Fibroblast of lung (primary cell): ENCODE results near the gene BCAS3. TPM values are rescaled to one million over a fixed set of nuclear protein-coding genes. Genes with fewer than 3 reads are reported as not detected.

ENCODE experiments used
- DNase-seq, 2 donors: peaks; one replicate each; pipeline versions ENCODE4 v3.0.0 to v3.0.0-alpha.2; 2010; ENCODE audit warnings: low read depth in 2 of 2
- H2AFZ ChIP-seq: 2 replicates; pipeline ENCODE4 v1.5.1; 2012; ENCODE audit warnings: low read length, control low read depth, inconsistent platforms
- H3K27ac ChIP-seq: 2 replicates; pipeline ENCODE4 v1.5.1; 2011; ENCODE audit warnings: low read length, control low read depth; ENCODE audit not compliant: insufficient read depth
- H3K27me3 ChIP-seq: 2 replicates; pipeline ENCODE4 v1.5.1; 2011; ENCODE audit warnings: mild to moderate bottlenecking, low read length; ENCODE audit not compliant: control insufficient read depth, insufficient read depth
- H3K36me3 ChIP-seq: 2 replicates; pipeline ENCODE4 v1.5.1; 2011; ENCODE audit warnings: low read length; ENCODE audit not compliant: control insufficient read depth, insufficient read depth
- H3K4me1 ChIP-seq: 2 replicates; pipeline ENCODE4 v1.5.1; 2011; ENCODE audit warnings: low read length; ENCODE audit not compliant: control insufficient read depth, insufficient read depth; ENCODE audit errors: extremely low read depth
- H3K4me2 ChIP-seq: 2 replicates; pipeline ENCODE4 v1.5.1; 2011; ENCODE audit warnings: low read length, control low read depth; ENCODE audit not compliant: insufficient read depth; ENCODE audit errors: extremely low read depth
- H3K4me3 ChIP-seq, 4 experiments: fragments of 200-600 bp in 1 of 4; sonication (generic) in 1 of 4; replicated peaks in 1 of 4; 2 replicates each; pipeline ENCODE4 v1.5.1; 2011 to 2016; ENCODE audit warnings: low read length in 4 of 4, low read depth in 3 of 4, mild to moderate bottlenecking in 3 of 4, control low read depth in 2 of 4, inconsistent platforms in 1 of 4, mixed read lengths in 1 of 4; ENCODE audit not compliant: insufficient read depth in 1 of 4; ENCODE audit errors: control extremely low read depth in 1 of 4
- H3K79me2 ChIP-seq: 2 replicates; pipeline ENCODE4 v1.5.1; 2012; ENCODE audit warnings: mild to moderate bottlenecking, low read length, inconsistent platforms; ENCODE audit not compliant: control insufficient read depth, insufficient read depth
- H3K9ac ChIP-seq: 2 replicates; pipeline ENCODE4 v1.5.1; 2011; ENCODE audit warnings: mild to moderate bottlenecking, low read length, control low read depth; ENCODE audit not compliant: insufficient read depth
- H3K9me3 ChIP-seq: 2 replicates; pipeline ENCODE4 v1.5.1; 2012; ENCODE audit warnings: low read depth, low read length; ENCODE audit not compliant: control insufficient read depth, insufficient read depth
- H4K20me1 ChIP-seq: 2 replicates; pipeline ENCODE4 v1.5.1; 2011; ENCODE audit warnings: low read length; ENCODE audit not compliant: control insufficient read depth, insufficient read depth; ENCODE audit errors: extremely low read depth
- CTCF ChIP-seq, 2 donors: IDR thresholded peaks in 1 of 2; conservative IDR thresholded peaks in 1 of 2; 1 replicate in 1 of 2; 2 replicates in 1 of 2; pipeline ENCODE4 v1.5.1; 2011 to 2012; ENCODE audit warnings: low read length in 2 of 2, control low read depth in 1 of 2, inconsistent platforms in 1 of 2, low read depth in 1 of 2, mild to moderate bottlenecking in 1 of 2
- EZH2 ChIP-seq: IDR thresholded peaks from 2 replicates; pipeline ENCODE4 v1.5.1; 2012; ENCODE audit warnings: low read length, control low read depth, mild to moderate bottlenecking; ENCODE audit errors: missing control alignments
- polyA plus RNA-seq, 2 donors: library from polyadenylated mRNA; depleted of rRNA in 1 of 2; stranded (reverse) in 1 of 2; unstranded in 1 of 2; fragments of >200 nt; gene quantifications; 2 replicates each; pipeline ENCODE4 v1.2.1, GENCODE V29; 2011 to 2012; ENCODE audit warnings: missing spikeins in 1 of 2
- total RNA-seq: library from RNA; depleted of rRNA; stranded (reverse); fragments of >200 nt; gene quantifications from 2 replicates; pipeline ENCODE4 v1.2.1, GENCODE V29; 2014

BCAS3 gene
- total and polyA plus RNA-seq, 2 donors (not counting 1 experiment from before 2014, with no cell fraction given): 9.9 to 43.6 TPM

- TF ChIP-seq EZH2 (no peak), CTCF (conservative IDR thresholded peaks at IDR 0.05 in 1 of 2, IDR thresholded peaks at IDR 0.05 in 1 of 2; ENCODE audit: low read depth in 1 of 2, low read length in 2 of 2) (no peak)
- Histone ChIP-seq H3K4me3 (no peak overlapping the region), H3K27ac (peak overlapping the region; percentile 30)
Measured at GRCh38 chr17:61303817-61304096, 626.1 kb downstream of the BCAS3 start.

GRCh38 chr17:61305024-61305423 lies 627.4 kb downstream of the BCAS3 start:
- no peaks in the 10 kb centered on the region for H4K20me1 ChIP-seq
- peaks cover 51% of the 10 kb centered on the region for H3K4me1 ChIP-seq
- no peaks in the 10 kb centered on the region for H3K27me3 ChIP-seq
- no peaks in the 10 kb centered on the region for H3K79me2 ChIP-seq
- no peak overlapping the region for H3K9ac ChIP-seq
- peak overlapping the region; percentile 64 for H3K27ac ChIP-seq
- H3K4me2 ChIP-seq: no peak overlapping the region
- TF ChIP-seq EZH2: no peak
- no peak for TF ChIP-seq CTCF (conservative IDR thresholded peaks at IDR 0.05 in 1 of 2, IDR thresholded peaks at IDR 0.05 in 1 of 2; ENCODE audit: low read depth in 1 of 2, low read length in 2 of 2)
- DNase-seq: peak in 1 of 2 donors; percentile 67
- H3K4me3 ChIP-seq: no peak overlapping the region
- H2AFZ ChIP-seq: no peak overlapping the region
- H3K9me3 ChIP-seq: no peaks in the 10 kb centered on the region
- H3K36me3 ChIP-seq: no peaks in the 10 kb centered on the region

More at GRCh38 chr17:61303817-61304096, 626.1 kb downstream of the BCAS3 start:
- Histone ChIP-seq H3K9me3 (no peaks in the 10 kb centered on the region), H2AFZ (no peak overlapping the region), H3K4me1 (peaks cover 42% of the 10 kb centered on the region), H3K36me3 (no peaks in the 10 kb centered on the region), H3K4me2 (no peak overlapping the region), H4K20me1 (no peaks in the 10 kb centered on the region), H3K79me2 (no peaks in the 10 kb centered on the region), H3K9ac (no peak overlapping the region), H3K27me3 (no peaks in the 10 kb centered on the region)
- no peak for DNase-seq

GRCh38 chr17:61306003-61306402 lies 628.4 kb downstream of the BCAS3 start:
- no peak overlapping the region for H2AFZ ChIP-seq
- no peak overlapping the region for H3K27ac ChIP-seq
- no peaks in the 10 kb centered on the region for H3K36me3 ChIP-seq
- no peak overlapping the region for H3K4me3 ChIP-seq
- TF ChIP-seq CTCF (conservative IDR thresholded peaks at IDR 0.05 in 1 of 2, IDR thresholded peaks at IDR 0.05 in 1 of 2; ENCODE audit: low read depth in 1 of 2, low read length in 2 of 2) (no peak), EZH2 (no peak)
- no peaks in the 10 kb centered on the region for H3K9me3 ChIP-seq
- H3K79me2 ChIP-seq: no peaks in the 10 kb centered on the region
- no peaks in the 10 kb centered on the region for H3K27me3 ChIP-seq
- peak in 1 of 2 donors; percentile 49 for DNase-seq
- no peak overlapping the region for H3K4me2 ChIP-seq
- H3K4me1 ChIP-seq: peaks cover 49% of the 10 kb centered on the region
- no peak overlapping the region for H3K9ac ChIP-seq
- no peaks in the 10 kb centered on the region for H4K20me1 ChIP-seq
